ENCODE results near the gene PICALM.
"Not testable (repeated sequence)": the region's sequence is repeated elsewhere in the genome, so short reads cannot be mapped to it uniquely, and the experiment has no call there.

The PICALM gene

DNA sequence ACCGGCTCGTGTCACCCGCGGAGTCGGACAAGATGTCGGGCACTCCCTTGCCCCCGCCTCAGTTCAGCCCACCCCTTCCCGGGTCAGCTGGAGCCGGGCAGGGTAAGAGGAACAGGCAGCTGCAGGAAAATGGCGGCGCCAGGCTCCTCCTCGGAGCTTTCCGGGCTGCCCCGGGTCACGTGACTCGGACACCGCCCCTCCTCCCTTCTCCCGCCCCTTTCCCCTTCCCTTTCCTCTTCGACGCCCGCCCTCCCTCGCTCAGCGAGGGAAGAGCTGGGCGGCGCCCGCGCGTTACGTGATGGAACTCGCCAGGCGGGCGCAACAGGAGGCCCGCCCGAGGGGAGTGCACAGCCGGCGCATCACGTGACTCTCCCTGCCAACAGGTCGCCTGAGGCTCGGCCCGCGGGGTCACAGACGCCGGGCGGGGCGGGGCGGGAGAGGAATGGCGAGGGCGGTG is at the start of gene PICALM:
PICALM (minus strand) TSS at position 134 of the 457 bp plus-strand sequence. CDS start 304 bp downstream, outside the sequence.
- DNase-seq, result peak; percentile 100

DNA sequence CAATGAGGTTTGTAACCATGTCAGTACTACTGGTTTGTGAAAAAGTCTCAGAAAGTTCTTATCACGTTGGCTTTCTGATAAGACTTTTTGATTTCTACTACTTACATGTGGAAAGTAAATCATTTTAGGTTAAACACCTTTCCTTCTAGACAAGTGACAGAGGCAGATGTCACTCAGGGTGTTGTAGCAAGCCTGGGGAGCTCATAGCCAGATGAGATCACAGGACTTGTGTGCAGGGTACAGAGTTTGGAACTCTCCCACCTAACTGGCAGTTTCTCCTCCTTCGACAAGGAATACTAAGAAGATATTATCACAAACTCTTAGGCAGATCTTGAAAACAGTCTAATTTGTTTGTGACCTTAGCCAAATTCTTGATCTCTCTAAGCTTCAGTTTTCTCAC is 49.4 kb upstream of the PICALM start:
- no peak for DNase-seq

- DNase-seq, result no peak
Measured at GRCh38 chr11:86117712-86118063, 48.8 kb upstream of the PICALM start.

- no peak for DNase-seq
Measured at GRCh38 chr11:86117001-86117711, 48.3 kb upstream of the PICALM start.

DNA sequence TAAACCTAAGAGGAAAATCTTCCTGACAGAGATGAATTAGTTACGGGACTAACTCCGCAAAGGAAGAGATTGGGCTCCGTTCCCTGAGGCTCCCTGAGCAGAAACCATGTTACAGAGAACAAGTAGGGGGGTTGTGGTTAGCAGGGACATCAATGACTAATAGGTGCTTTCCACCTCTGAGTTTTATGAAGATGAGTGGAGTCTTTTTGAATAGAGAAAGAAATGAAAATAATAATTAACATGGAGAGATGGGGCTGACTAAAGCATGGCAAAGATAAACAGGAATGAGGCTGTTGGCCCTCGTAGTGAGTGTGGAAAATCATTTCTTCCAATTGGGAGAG is 47.5 kb upstream of the PICALM start:
- no peak for DNase-seq

GRCh38 chr11:86115542-86116385 is 46.9 kb upstream of the PICALM start:
- no peak for DNase-seq

GRCh38 chr11:86108890-86109638 is 40.2 kb upstream of the PICALM start:
- DNase-seq, result no peak

- DNase-seq, result no peak
Measured at GRCh38 chr11:86108191-86108590, 39.3 kb upstream of the PICALM start.

DNA sequence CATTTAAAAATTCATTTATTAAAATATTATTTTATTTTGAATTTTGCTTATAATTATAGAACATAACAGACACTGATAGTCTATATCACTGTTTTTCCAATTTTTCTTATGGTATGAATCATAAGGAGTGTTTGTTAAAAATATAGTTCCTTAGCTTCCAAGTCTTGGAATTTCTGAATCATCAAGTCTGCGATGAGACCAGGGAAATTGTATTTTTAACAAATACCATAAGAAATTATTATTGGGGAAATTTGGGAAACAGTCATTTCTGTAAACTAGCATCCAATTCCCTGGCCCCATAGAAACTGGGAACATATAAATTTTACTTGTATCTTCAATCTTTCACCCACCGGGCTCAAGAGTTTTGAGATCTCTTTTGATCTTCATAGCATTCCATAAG is 38.0 kb upstream of the PICALM start:
- no peak for DNase-seq

GRCh38 chr11:86106031-86106430 is 37.1 kb upstream of the PICALM start:
- not testable (repeated sequence) for DNase-seq

- not testable (repeated sequence) for DNase-seq
Measured at GRCh38 chr11:86105601-86106000, 36.7 kb upstream of the PICALM start.

- DNase-seq, result no peak
Measured at GRCh38 chr11:86103808-86104207, 34.9 kb upstream of the PICALM start.

DNA sequence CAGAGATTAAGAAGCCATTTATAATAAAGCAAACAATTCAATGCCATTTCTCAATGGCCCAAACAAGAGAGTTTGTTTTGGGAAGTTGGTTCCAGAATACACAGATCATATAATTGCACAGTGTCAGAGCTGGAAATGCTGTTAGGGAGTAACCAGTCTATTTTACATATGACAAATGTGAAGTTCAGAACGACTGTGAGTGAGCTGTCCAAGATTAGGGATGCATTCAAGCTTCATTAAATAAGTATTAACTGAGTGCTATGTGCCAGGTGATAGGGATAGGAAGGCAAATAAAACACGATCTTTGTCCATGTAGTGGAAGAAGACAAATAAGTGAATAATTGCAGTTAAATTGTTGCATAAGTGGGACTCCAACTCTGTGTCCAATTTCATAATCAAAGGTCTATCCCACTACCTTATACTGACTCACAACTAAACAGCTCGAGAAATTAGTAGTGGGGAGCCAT is 33.1 kb upstream of the PICALM start:
- no peak for DNase-seq

GRCh38 chr11:86101493-86101892 is 32.6 kb upstream of the PICALM start:
- DNase-seq, result no peak

DNA sequence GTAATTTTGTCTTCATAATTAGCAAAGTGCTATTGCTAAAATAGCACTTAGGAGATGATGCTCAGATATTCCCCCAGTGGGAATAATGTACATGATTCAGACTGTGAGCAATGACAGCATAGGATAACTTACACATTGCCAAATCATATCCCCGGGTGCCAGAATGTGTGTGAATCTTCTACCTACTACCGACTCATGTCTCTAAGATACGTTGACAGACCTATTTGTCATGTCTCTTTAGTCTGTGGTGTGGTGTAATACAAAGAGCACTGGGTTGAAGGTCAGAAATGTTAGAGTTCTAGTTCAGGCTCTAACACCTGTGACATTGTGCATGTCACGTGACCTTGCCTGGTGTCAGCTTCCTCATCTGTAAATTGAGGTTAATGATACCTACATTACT is 31.0 kb upstream of the PICALM start:
- no peak for DNase-seq

DNA sequence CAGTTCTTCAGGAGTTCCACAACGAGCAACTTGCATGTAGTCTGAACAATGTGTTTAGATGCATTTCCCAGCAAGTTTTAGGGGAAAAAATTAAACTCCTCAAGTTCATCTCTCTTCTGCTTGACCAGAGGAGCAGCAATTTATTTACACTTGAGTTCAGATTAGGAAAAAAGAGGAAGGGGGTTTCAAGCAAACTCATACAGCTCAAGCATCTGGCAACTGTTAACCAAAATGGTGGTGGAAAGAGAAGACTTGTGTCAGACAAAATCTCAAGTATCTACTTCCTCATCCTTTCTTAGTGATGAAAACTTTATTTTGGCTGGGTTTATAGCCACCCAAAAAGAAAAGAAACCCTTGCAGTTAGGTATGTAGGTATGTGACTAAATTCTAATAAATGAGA is 29.1 kb upstream of the PICALM start:
- DNase-seq, result no peak

- DNase-seq, result no peak
Measured at GRCh38 chr11:86091566-86091965, 22.7 kb upstream of the PICALM start.

DNA sequence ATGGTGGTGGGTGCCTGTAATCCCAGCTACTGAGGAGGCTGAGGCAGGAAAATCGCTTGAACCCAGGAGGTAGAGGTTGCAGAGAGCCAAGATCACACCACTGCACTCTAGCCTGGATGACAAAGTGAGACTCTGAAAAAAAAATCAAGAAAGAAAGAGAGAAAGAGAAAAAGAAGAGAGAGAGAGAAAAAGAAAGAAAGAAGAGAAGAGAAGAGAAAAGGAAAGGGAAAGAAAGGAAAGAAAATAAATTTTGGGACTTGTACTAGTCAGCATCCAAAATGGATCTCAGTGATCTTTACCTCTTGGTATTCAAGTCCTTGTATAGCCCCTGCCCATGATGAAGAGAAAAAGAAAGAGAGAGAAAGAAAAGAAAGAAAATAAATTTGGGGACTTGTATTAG is 22.2 kb upstream of the PICALM start:
- no peak for DNase-seq

- no peak for DNase-seq
Measured at GRCh38 chr11:86089659-86090058, 20.8 kb upstream of the PICALM start.

DNA sequence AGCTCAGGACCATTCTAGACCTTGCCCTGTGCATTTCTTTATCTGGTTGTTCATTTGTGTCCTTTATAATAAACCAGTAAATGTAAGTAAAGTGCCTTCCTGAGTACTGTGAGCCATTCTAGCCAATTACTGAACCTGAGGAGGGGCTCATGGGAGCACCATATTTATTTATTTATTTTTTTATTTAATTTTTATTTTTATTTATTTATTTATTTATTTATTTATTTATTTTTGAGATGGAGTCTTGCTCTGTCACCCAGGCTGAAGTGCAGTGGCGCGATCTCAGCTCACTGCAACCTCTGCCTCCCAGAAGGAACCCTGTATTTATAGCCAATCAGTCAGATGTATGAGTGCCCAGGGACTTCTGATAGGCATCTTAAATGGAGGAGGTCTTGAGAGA is 18.8 kb upstream of the PICALM start:
- not testable (repeated sequence) for DNase-seq

GRCh38 chr11:86087256-86087655 is 18.4 kb upstream of the PICALM start:
- no peak for DNase-seq

DNA sequence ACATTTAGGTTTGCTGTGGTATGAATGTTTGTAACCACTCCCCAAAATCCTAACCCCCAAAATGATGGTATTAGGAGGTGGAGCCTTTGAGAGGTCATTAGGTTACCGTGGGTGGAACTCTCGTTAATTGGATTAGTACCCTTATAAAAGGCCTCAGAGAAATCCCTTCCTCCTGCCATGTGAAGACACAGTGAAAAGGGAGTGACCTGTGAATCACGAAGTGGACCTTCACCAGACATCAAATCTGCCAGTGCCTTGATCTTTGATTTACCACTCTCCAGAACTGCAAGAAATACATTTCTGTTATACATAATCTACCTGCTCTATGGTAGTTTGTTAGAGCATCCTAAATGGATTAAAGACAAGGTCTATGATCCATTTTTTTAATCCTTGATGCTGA is 12.6 kb upstream of the PICALM start:
- no peak for DNase-seq

DNA sequence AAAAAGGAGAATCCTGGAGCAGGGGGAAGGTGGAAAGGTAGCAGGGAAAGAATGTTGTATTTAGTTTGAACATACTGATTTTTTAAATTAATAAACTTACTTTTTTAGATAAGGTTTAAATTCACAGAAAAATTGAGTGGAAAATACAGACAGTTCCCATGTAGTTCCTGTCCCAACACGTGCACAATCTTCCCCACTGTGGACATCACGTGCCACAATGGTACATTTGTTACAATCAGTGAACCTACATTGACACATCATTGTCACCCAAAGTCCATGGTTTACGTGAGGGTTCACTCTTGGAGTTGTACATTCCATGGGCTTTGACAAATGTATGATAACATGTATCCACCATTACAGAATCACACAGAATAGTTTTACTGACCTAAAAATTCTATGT is 10.5 kb upstream of the PICALM start:
- no peak for DNase-seq

DNA sequence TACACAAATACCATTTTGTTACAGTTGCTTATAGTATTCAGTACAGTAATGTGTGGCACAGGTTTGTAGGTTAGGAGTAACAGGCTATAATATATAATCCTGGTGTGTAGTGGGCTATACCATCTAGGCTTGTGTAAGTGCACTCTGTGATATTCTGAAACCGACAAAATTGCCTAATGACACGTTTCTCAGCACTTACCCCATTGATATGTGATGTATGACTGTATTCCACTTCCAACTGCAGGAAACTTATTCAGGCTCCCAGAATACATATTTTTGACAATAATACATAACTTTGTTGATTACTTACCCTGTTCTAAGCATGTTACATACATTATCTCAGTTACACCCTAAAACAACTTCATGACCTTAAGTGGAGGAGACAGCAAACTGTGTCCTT is 5.1 kb upstream of the PICALM start:
- no peak for DNase-seq

Measured in GDM1 (cell line).